H1 (cell line): ENCODE data around the gene ZNF584. TPM values are rescaled to one million over a fixed set of nuclear protein-coding genes. Genes with fewer than 3 reads are reported as not detected.
"Not testable (repeated sequence)": the region's sequence is repeated elsewhere in the genome, so short reads cannot be mapped to it uniquely, and the experiment has no call there.

ENCODE experiments used
- CTCF ChIA-PET: fragments of 300-600 bp; sonication (Branson Sonifier 250); formaldehyde crosslinking; loops from one replicate; lab custom pipeline; 2021; ENCODE audit not compliant: partially characterized antibody; lab: Charles Lee
- POLR2A ChIA-PET: fragments of 300-600 bp; sonication (Branson Sonifier 250); formaldehyde crosslinking; loops from one replicate; lab custom pipeline; 2021; ENCODE audit warnings: inconsistent platforms; ENCODE audit not compliant: partially characterized antibody; lab: Charles Lee
- DNase-seq, 2 experiments: peaks; one replicate each; pipeline versions ENCODE4 v3.0.0 to v3.0.0-alpha.2; 2010 to 2022; ENCODE audit warnings: low spot score in 2 of 2, low read depth in 1 of 2, mixed read lengths in 1 of 2
- FAIRE-seq: peaks from 2 replicates; lab custom pipeline; 2011; peaks lifted over from hg19 to GRCh38; lab: Jason Lieb, UNC
- H2AFZ ChIP-seq: 2 replicates; pipeline ENCODE4 v1.8.1; 2012; ENCODE audit warnings: low read length, inconsistent platforms
- H2AK5ac ChIP-seq: 2 replicates; pipeline ENCODE4 v1.6.1; 2013; ENCODE audit warnings: low read depth, low read length
- H2BK120ac ChIP-seq: replicated peaks from 2 replicates; pipeline ENCODE3; 2013; ENCODE audit warnings: low read depth, low read length, inconsistent platforms
- H2BK12ac ChIP-seq: 2 replicates; pipeline ENCODE4 v1.6.1; 2013; ENCODE audit warnings: low read depth, low read length
- H2BK15ac ChIP-seq: 2 replicates; pipeline ENCODE4 v1.6.1; 2013; ENCODE audit warnings: low read length
- H2BK20ac ChIP-seq: 2 replicates; pipeline ENCODE4 v1.6.1; 2013; ENCODE audit warnings: low read length
- H2BK5ac ChIP-seq: 2 replicates; pipeline ENCODE4 v1.6.1; 2013; ENCODE audit warnings: low read depth, low read length
- H3K14ac ChIP-seq: 2 replicates; pipeline ENCODE4 v1.6.1; 2013; ENCODE audit warnings: inconsistent platforms; ENCODE audit not compliant: insufficient read length
- H3K18ac ChIP-seq: 2 replicates; pipeline ENCODE4 v1.6.1; 2013; ENCODE audit warnings: low read length; ENCODE audit errors: extremely low read depth
- H3K23ac ChIP-seq: 2 replicates; pipeline ENCODE4 v1.6.1; 2013; ENCODE audit warnings: inconsistent platforms; ENCODE audit not compliant: insufficient read length
- H3K23me2 ChIP-seq: 2 replicates; pipeline ENCODE4 v1.6.1; 2013; ENCODE audit warnings: low read depth, low read length
- H3K27ac ChIP-seq: 2 replicates; pipeline ENCODE4 v1.6.1; 2011; ENCODE audit warnings: low read depth, low read length, inconsistent platforms
- H3K27me3 ChIP-seq, 4 experiments: replicated peaks in 1 of 4; 1 replicate in 1 of 4; 2 replicates in 3 of 4; pipeline versions ENCODE4 v1.6.1 to v1.8.1; 2011 to 2013; ENCODE audit warnings: low read length in 3 of 4, mild to moderate bottlenecking in 3 of 4, inconsistent platforms in 2 of 4, mixed read lengths in 2 of 4, moderate library complexity in 1 of 4; ENCODE audit not compliant: control insufficient read depth in 3 of 4, insufficient read depth in 3 of 4; ENCODE audit errors: extremely low read depth in 1 of 4
- H3K36me3 ChIP-seq, 4 experiments: 2 replicates each; pipeline versions ENCODE4 v1.6.1 to v1.8.1; 2011 to 2013; ENCODE audit warnings: mild to moderate bottlenecking in 4 of 4, low read length in 3 of 4, moderate library complexity in 2 of 4, control low read depth in 1 of 4, inconsistent platforms in 1 of 4; ENCODE audit not compliant: insufficient read depth in 4 of 4, control insufficient read depth in 2 of 4
- H3K4ac ChIP-seq: replicated peaks from 2 replicates; pipeline ENCODE3; 2013; ENCODE audit warnings: low read length, low read depth, mixed read lengths, inconsistent platforms; ENCODE audit not compliant: insufficient read length
- H3K4me1 ChIP-seq, 4 experiments: replicated peaks in 1 of 4; 1 replicate in 1 of 4; 2 replicates in 3 of 4; pipeline versions ENCODE4 v1.6.1 to v1.8.1; 2011 to 2013; ENCODE audit warnings: low read length in 3 of 4, inconsistent platforms in 2 of 4, mixed read lengths in 1 of 4; ENCODE audit not compliant: insufficient read depth in 4 of 4, control insufficient read depth in 3 of 4
- H3K4me2 ChIP-seq, 2 experiments: 2 replicates each; pipeline versions ENCODE4 v1.6.1 to v1.8.1; 2011 to 2013; ENCODE audit warnings: low read depth in 2 of 2, low read length in 2 of 2, control low read depth in 1 of 2, inconsistent platforms in 1 of 2, mild to moderate bottlenecking in 1 of 2; ENCODE audit not compliant: insufficient read depth in 1 of 2
- H3K4me3 ChIP-seq, 4 experiments: fragments of 200-600, 300-600 bp in 1 of 4; sonication (generic), shearing (Covaris generic), sonication (Bioruptor Twin) in 1 of 4; 2 replicates each; pipeline versions ENCODE4 v1.5.1 to v1.8.1; 2011 to 2016; ENCODE audit warnings: low read length in 4 of 4, low read depth in 3 of 4, control low read depth in 2 of 4, inconsistent platforms in 2 of 4, mild to moderate bottlenecking in 2 of 4, mixed read lengths in 1 of 4, moderate library complexity in 1 of 4; ENCODE audit not compliant: insufficient read depth in 2 of 4; ENCODE audit errors: extremely low read depth in 1 of 4
- H3K56ac ChIP-seq: replicated peaks from 2 replicates; pipeline ENCODE3; 2013; ENCODE audit warnings: low read depth, mild to moderate bottlenecking, mixed read lengths, low read length, inconsistent platforms; ENCODE audit not compliant: insufficient read length
- H3K79me1 ChIP-seq: 2 replicates; pipeline ENCODE4 v1.6.1; 2013; ENCODE audit warnings: low read depth, low read length, control low read depth
- H3K79me2 ChIP-seq, 2 experiments: 2 replicates each; pipeline versions ENCODE4 v1.6.1 to v1.8.1; 2012 to 2013; ENCODE audit warnings: low read length in 2 of 2, mild to moderate bottlenecking in 2 of 2, inconsistent platforms in 1 of 2; ENCODE audit not compliant: insufficient read depth in 2 of 2, control insufficient read depth in 1 of 2
- H3K9ac ChIP-seq, 4 experiments: replicated peaks in 1 of 4; 1 replicate in 1 of 4; 2 replicates in 3 of 4; pipeline versions ENCODE4 v1.6.1 to v1.8.1; 2011 to 2013; ENCODE audit warnings: low read depth in 3 of 4, low read length in 3 of 4, control low read depth in 2 of 4, mild to moderate bottlenecking in 2 of 4, moderate library complexity in 2 of 4, inconsistent platforms in 1 of 4; ENCODE audit errors: extremely low read depth in 1 of 4
- H3K9me3 ChIP-seq, 2 experiments: 2 replicates each; pipeline versions ENCODE4 v1.6.1 to v1.8.1; 2012 to 2013; ENCODE audit warnings: mild to moderate bottlenecking in 2 of 2, moderate library complexity in 2 of 2, control low read depth in 1 of 2, inconsistent platforms in 1 of 2, low read depth in 1 of 2, low read length in 1 of 2, mixed read lengths in 1 of 2; ENCODE audit not compliant: insufficient read depth in 2 of 2
- H4K20me1 ChIP-seq, 2 experiments: replicated peaks in 1 of 2; 2 replicates each; pipeline versions ENCODE3 to v1.8.1; 2011 to 2013; ENCODE audit warnings: inconsistent platforms in 2 of 2, low read length in 2 of 2, mild to moderate bottlenecking in 1 of 2; ENCODE audit not compliant: insufficient read depth in 2 of 2, control insufficient read depth in 1 of 2
- H4K5ac ChIP-seq: 2 replicates; pipeline ENCODE4 v1.6.1; 2013; ENCODE audit warnings: low read length, low read depth, mixed read lengths, inconsistent platforms; ENCODE audit not compliant: insufficient read length
- H4K8ac ChIP-seq: 2 replicates; pipeline ENCODE4 v1.8.0; 2013; ENCODE audit warnings: mild to moderate bottlenecking, moderate library complexity, low read length, inconsistent platforms; ENCODE audit not compliant: insufficient read depth; ENCODE audit errors: extremely low read depth
- H4K91ac ChIP-seq: replicated peaks from 2 replicates; pipeline ENCODE3; 2013; ENCODE audit warnings: low read length, mixed read lengths, inconsistent platforms; ENCODE audit not compliant: insufficient read length
- WGBS, 2 experiments: shearing (Covaris generic) in 1 of 2; methylation state at CpG; one replicate each; pipeline versions ENCODE4 v1.1.6 to v1.1.7; 2013 to 2015; ENCODE audit warnings: low lambda C conversion rate in 2 of 2, mixed read lengths in 2 of 2, inconsistent platforms in 1 of 2, low coverage in 1 of 2, missing lambda C conversion rate in 1 of 2; ENCODE audit not compliant: insufficient replicate concordance in 2 of 2, insufficient coverage in 1 of 2, insufficient read length in 1 of 2; ENCODE audit errors: extremely low coverage in 1 of 2, missing lambda C conversion rate in 1 of 2; 5-methylcytosine and 5-hydroxymethylcytosine counted together
- polyA plus RNA-seq, 7 experiments: library from polyadenylated mRNA; depleted of rRNA in 3 of 7; stranded (reverse) in 5 of 7; unstranded in 2 of 7; fragments of >200 nt in 5 of 7; fragments of 200-250 nt in 2 of 7; gene quantifications; 1 replicate in 5 of 7; 2 replicates in 1 of 7; 4 replicates in 1 of 7; pipeline versions ENCODE4 v1.2.1 to v1.2.3, GENCODE V29; 2011 to 2013; ENCODE audit warnings: missing spikeins in 2 of 7, mixed read lengths in 2 of 7
- total RNA-seq: library from RNA; stranded (reverse); fragmentation: NEBNext Ultra II Directional; extraction: Animal tissue kit (Norgen Biotek cat#: 25700); gene quantifications from 2 replicates; pipeline ENCODE4 v1.2.1, GENCODE V29; 2021

Gene ZNF584
- total and polyA plus RNA-seq, 2 of the 8 experiments (the other 6 are each of a cell fraction or from before 2014, with no cell fraction given) = 2.5 to 5.2 TPM

GRCh38 chr19:58449980-58450379 is 41.5 kb downstream of the ZNF584 start:
- H3K36me3 ChIP-seq, H3K4me1 ChIP-seq, H2AK5ac ChIP-seq, H3K79me1 ChIP-seq, H2BK120ac ChIP-seq, H4K91ac ChIP-seq, H2BK5ac ChIP-seq, H2BK12ac ChIP-seq, H2BK20ac ChIP-seq, H2AFZ ChIP-seq, H3K18ac ChIP-seq, H4K8ac ChIP-seq, H3K14ac ChIP-seq, H4K5ac ChIP-seq, H3K4ac ChIP-seq, H3K56ac ChIP-seq, H3K4me2 ChIP-seq, FAIRE-seq, DNase-seq, H2BK15ac ChIP-seq, H3K4me3 ChIP-seq, H4K20me1 ChIP-seq, H3K9ac ChIP-seq, H3K23me2 ChIP-seq, H3K79me2 ChIP-seq, H3K23ac ChIP-seq, H3K27ac ChIP-seq: not testable (repeated sequence)
- WGBS, 2 experiments = 71% methylated on average over 5 of the region's 5 CpGs; no CpG with 5 or more reads in 1 of the 2 experiments
- Histone ChIP-seq H3K27me3 (peaks cover 0 to 12% (median 6%) of the 10 kb centered on the region in 4 experiments; a peak in 3 of 7 replicates), H3K9me3 (peaks cover 14 to 17% of the 10 kb centered on the region in 2 experiments)
- POLR2A ChIA-PET = interaction anchor here (3.1 kb wide), 1 partner anchor 10 kb away, joined by 13 read pairs; the partner anchor contains the start of gene ZNF132
- CTCF ChIA-PET = interaction anchor here (0.6 kb wide), 2 partner anchors 26 to 34 kb away, joined by 3 to 5 read pairs; no protein-coding TSS in a partner anchor
